NK-92 treated with Interleukin-12 subunit alpha and Interleukin-12 subunit beta, amount 100 ng/mL, for 24 hours (cell line): ENCODE results near the gene NSMCE4A.
"Not testable (repeated sequence)": the region's sequence is repeated elsewhere in the genome, so short reads cannot be mapped to it uniquely, and the experiment has no call there.

Source experiments
- DNase-seq: peaks from one replicate; lab custom pipeline; 2025; lab: John Stamatoyannopoulos, UW

The NSMCE4A gene

GRCh38 chr10:121988361-121989324 lies 13.6 kb upstream of the NSMCE4A start, which contains the start of gene TACC2:
Gene TACC2 (plus strand): TSS chr10:121989163. CDS start chr10:122021982, 32,819 bp downstream.
- DNase-seq = no peak

- no peak for DNase-seq
Measured at GRCh38 chr10:121984463-121984862, 9.4 kb upstream of the NSMCE4A start.

- DNase-seq = no peak
Measured at GRCh38 chr10:121983852-121984251, 8.8 kb upstream of the NSMCE4A start.

- DNase-seq = no peak
Measured at GRCh38 chr10:121981346-121981745, 6.3 kb upstream of the NSMCE4A start.

- no peak for DNase-seq
Measured at GRCh38 chr10:121978511-121978910, 3.5 kb upstream of the NSMCE4A start.

GRCh38 chr10:121976607-121977006 lies 1.6 kb upstream of the NSMCE4A start:
- no peak for DNase-seq

- DNase-seq = no peak
Measured at GRCh38 chr10:121975295-121976086, 474 bp upstream of the NSMCE4A start.

- DNase-seq = no peak
Measured at GRCh38 chr10:121974019-121974534, 940 bp downstream of the NSMCE4A start.

GRCh38 chr10:121969086-121969485 lies 5.9 kb downstream of the NSMCE4A start:
- not testable (repeated sequence) for DNase-seq

- DNase-seq = no peak
Measured at GRCh38 chr10:121965996-121966395, 9.0 kb downstream of the NSMCE4A start.

- DNase-seq = no peak
Measured at GRCh38 chr10:121961456-121961855, 13.6 kb downstream of the NSMCE4A start.

- DNase-seq = no peak
Measured at GRCh38 chr10:121959671-121960070, 15.3 kb downstream of the NSMCE4A start.

GRCh38 chr10:121956111-121957061 lies 18.6 kb downstream of the NSMCE4A start:
- DNase-seq = no peak

- no peak for DNase-seq
Measured at GRCh38 chr10:121952226-121952625, 22.8 kb downstream of the NSMCE4A start.

GRCh38 chr10:121949451-121949850 lies 25.6 kb downstream of the NSMCE4A start:
- no peak for DNase-seq

- no peak for DNase-seq
Measured at GRCh38 chr10:121949049-121949448, 26.0 kb downstream of the NSMCE4A start.

- no peak for DNase-seq
Measured at GRCh38 chr10:121947343-121948330, 27.4 kb downstream of the NSMCE4A start.

GRCh38 chr10:121942749-121943416 lies 32.1 kb downstream of the NSMCE4A start:
- no peak for DNase-seq

GRCh38 chr10:121941532-121941931 lies 33.5 kb downstream of the NSMCE4A start:
- DNase-seq = no peak

- no peak for DNase-seq
Measured at GRCh38 chr10:121936295-121936694, 38.7 kb downstream of the NSMCE4A start.
